ENCODE results near the gene C8A. TPM values are rescaled to one million over a fixed set of nuclear protein-coding genes. Genes with fewer than 3 reads are reported as not detected.

C8A gene
- total and polyA plus RNA-seq, 10 of the 15 experiments (the other 5 are each of a cell fraction or from before 2014, with no cell fraction given), result not detected

- H3K36me3 ChIP-seq (ENCODE audit: control insufficient read depth in 2 of 2, insufficient read depth in 2 of 2, low read length in 1 of 2), result no peaks in the 10 kb centered on the region
- no peaks in the 10 kb centered on the region for H4K20me1 ChIP-seq (ENCODE audit: control insufficient read depth, insufficient read depth)
- H3K4me3 ChIP-seq, result no peak overlapping the region
- WGBS (ENCODE audit: insufficient coverage, insufficient replicate concordance, low lambda C conversion rate, missing lambda C conversion rate), result 23% methylated on average over 2 of the region's 2 CpGs
- in situ Hi-C loops (cut with MboI) (no loop called here), intact Hi-C loops (cut with micrococcal nuclease; ENCODE audit: unreplicated experiment) (no loop called here)
- ChIA-PET SMC1A (ENCODE audit: uncharacterized antibody, unreplicated experiment) (interaction anchor here (0.6 kb wide), 1 partner anchor 620 kb away, joined by 3 read pairs; no protein-coding TSS in a partner anchor), CTCF (no interaction called here), POLR2A (no interaction called here), RAD21 (ENCODE audit: unreplicated experiment) (no interaction called here)
- no peaks in the 10 kb centered on the region for H3K4me1 ChIP-seq (ENCODE audit: control insufficient read depth, insufficient read depth, low read length)
- H3K27me3 ChIP-seq (replicated peaks in 1 of 2; ENCODE audit: control insufficient read depth in 2 of 2, insufficient read depth in 2 of 2, low read length in 1 of 2), result no peaks in the 10 kb centered on the region; a peak in 1 of 4 replicates
- no peaks in the 10 kb centered on the region for H3K79me2 ChIP-seq (ENCODE audit: control insufficient read depth, insufficient read depth, low read length)
- FAIRE-seq (no peak), DNase-seq (ENCODE audit: low read depth, low spot score) (no peak), ATAC-seq (no peak)
- no TSS peak for BruUV-seq (replicated peaks)
- H3K9ac ChIP-seq (ENCODE audit: control insufficient read depth, insufficient read depth, low read length), result no peak overlapping the region
- TF ChIP-seq POLR2AphosphoS5 (IDR thresholded peaks at IDR 0.05; ENCODE audit: low read length) (no peak), MTA2 (IDR thresholded peaks at IDR 0.05; ENCODE audit: low read depth) (no peak), JUNB (IDR thresholded peaks at IDR 0.05) (no peak), TCF3 (IDR thresholded peaks at IDR 0.05; ENCODE audit: borderline replicate concordance, insufficient read depth, low read depth, low read length) (no peak), SUZ12 (IDR thresholded peaks at IDR 0.05; ENCODE audit: unreplicated experiment) (no peak), BHLHE40 (IDR thresholded peaks at IDR 0.05; ENCODE audit: borderline replicate concordance in 1 of 2, low read depth in 2 of 2, low read length in 1 of 2) (no peak), BCLAF1 (IDR thresholded peaks at IDR 0.05) (no peak), CREB1 (IDR thresholded peaks at IDR 0.05; ENCODE audit: low read depth) (no peak)
- H3K9me3 ChIP-seq (replicated peaks; ENCODE audit: control insufficient read depth, insufficient read depth, low read length), result no peaks in the 10 kb centered on the region
- no peak overlapping the region for H3K4me2 ChIP-seq (ENCODE audit: control insufficient read depth, insufficient read depth)
- H2AFZ ChIP-seq (ENCODE audit: control insufficient read depth, low read depth, low read length), result no peak overlapping the region
- H3K27ac ChIP-seq (ENCODE audit: control insufficient read depth, insufficient read depth), result no peak overlapping the region
Measured at GRCh38 chr1:56866656-56867055, 12.1 kb downstream of the C8A start.

Data from GM12878 (cell line).